Peyer's patch (tissue), 4 donors: ENCODE results near the gene HPS1.

Experiments used
- POLR2A ChIP-seq, 2 donors: fragments of 450-650 bp; IDR thresholded peaks; one replicate each; pipeline ENCODE4 v1.5.1; 2017; ENCODE audit warnings: antibody characterized with exemption in 2 of 2, mild to moderate bottlenecking in 2 of 2, moderate library complexity in 2 of 2
- TF ChIP-seq, protein P1 (sequence below), 6 experiments: fragments of 450-650 bp in 4 of 6; fragments of 200-600 bp in 2 of 6; sonication (generic) in 1 of 6; IDR thresholded peaks; one replicate each; pipeline ENCODE4 v1.5.1; 2017 to 2019; ENCODE audit warnings: antibody characterized with exemption in 6 of 6, mild to moderate bottlenecking in 3 of 6, moderate library complexity in 1 of 6

DNA sequence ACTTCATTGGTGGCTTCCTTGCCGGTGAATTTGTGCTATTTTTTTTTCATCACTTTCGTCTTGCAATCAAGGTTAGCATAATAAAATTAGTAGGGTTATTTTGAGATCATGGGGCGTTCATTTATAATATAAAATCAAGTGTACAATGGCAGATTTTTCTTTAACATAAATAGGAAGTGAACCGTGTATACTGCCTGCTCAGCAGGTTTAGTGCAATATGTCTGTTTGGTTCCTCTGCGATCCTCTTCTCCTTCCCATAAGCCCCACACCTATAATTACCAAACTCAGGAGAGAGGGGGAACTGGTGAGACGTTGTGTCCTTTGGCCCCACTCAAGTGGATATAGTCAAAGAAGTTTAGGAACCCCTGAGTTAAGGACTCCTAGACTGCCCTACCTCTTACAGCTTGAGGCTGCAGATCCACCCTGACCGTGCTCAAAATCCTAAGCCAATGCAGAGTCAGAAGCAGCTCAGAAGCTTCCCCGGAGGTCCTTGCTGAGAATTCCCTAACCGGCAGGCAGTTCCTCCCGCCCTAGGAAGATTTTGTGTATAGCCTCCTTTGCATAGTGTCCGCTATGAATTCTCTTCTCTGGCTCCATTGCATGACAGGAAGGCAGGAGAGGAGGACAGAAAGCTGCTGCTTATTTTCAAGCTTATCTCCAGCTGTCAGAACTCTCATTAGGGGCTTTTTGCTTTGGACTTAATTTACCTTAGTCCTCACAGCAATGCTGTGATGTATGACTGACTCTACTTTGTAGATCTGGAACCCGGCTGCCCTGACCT lies 73.3 kb downstream of the HPS1 start:
- no peak for TF ChIP-seq POLR2A (IDR thresholded peaks at IDR 0.05)
- TF ChIP-seq, protein P1, sequence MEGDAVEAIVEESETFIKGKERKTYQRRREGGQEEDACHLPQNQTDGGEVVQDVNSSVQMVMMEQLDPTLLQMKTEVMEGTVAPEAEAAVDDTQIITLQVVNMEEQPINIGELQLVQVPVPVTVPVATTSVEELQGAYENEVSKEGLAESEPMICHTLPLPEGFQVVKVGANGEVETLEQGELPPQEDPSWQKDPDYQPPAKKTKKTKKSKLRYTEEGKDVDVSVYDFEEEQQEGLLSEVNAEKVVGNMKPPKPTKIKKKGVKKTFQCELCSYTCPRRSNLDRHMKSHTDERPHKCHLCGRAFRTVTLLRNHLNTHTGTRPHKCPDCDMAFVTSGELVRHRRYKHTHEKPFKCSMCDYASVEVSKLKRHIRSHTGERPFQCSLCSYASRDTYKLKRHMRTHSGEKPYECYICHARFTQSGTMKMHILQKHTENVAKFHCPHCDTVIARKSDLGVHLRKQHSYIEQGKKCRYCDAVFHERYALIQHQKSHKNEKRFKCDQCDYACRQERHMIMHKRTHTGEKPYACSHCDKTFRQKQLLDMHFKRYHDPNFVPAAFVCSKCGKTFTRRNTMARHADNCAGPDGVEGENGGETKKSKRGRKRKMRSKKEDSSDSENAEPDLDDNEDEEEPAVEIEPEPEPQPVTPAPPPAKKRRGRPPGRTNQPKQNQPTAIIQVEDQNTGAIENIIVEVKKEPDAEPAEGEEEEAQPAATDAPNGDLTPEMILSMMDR (IDR thresholded peaks at IDR 0.05), result no peak
